Measurements from ENCODE around the gene CHAD. TPM values are rescaled to one million over a fixed set of nuclear protein-coding genes. Genes with fewer than 3 reads are reported as not detected.
A peak's percentile ranks its signal among the peaks of the same experiment; 100 is the strongest.

Gene CHAD
- total and polyA plus RNA-seq, 2 of the 13 experiments (the other 11 are each of a cell fraction or from before 2014, with no cell fraction given): 1.4 TPM; not detected in 1

- TF ChIP-seq ETV5 (CRISPR knock-in tag; IDR thresholded peaks at IDR 0.05; ENCODE audit: borderline replicate concordance) (no peak), ARID4A (CRISPR knock-in tag; IDR thresholded peaks at IDR 0.05; ENCODE audit: borderline replicate concordance) (peak; percentile 41), NBN (conservative IDR thresholded peaks at IDR 0.05) (no peak), ZFY (CRISPR knock-in tag; IDR thresholded peaks at IDR 0.05) (peak; percentile 61), ZBTB3 (CRISPR knock-in tag; IDR thresholded peaks at IDR 0.05; ENCODE audit: borderline replicate concordance, low read depth) (no peak), SPEN (CRISPR knock-in tag; IDR thresholded peaks at IDR 0.05; ENCODE audit: low read depth) (peak; percentile 34; the same call in 1 of the 2 replicates), THAP11 (CRISPR knock-in tag; IDR thresholded peaks at IDR 0.05) (peak; percentile 78), ZSCAN20 (CRISPR knock-in tag; IDR thresholded peaks at IDR 0.05; ENCODE audit: borderline replicate concordance) (no peak), MAFG (CRISPR knock-in tag; IDR thresholded peaks at IDR 0.05) (no peak), ZFX (CRISPR knock-in tag; IDR thresholded peaks at IDR 0.05; ENCODE audit: low read depth) (peak; percentile 77)
- TF ChIP-seq, protein P1, sequence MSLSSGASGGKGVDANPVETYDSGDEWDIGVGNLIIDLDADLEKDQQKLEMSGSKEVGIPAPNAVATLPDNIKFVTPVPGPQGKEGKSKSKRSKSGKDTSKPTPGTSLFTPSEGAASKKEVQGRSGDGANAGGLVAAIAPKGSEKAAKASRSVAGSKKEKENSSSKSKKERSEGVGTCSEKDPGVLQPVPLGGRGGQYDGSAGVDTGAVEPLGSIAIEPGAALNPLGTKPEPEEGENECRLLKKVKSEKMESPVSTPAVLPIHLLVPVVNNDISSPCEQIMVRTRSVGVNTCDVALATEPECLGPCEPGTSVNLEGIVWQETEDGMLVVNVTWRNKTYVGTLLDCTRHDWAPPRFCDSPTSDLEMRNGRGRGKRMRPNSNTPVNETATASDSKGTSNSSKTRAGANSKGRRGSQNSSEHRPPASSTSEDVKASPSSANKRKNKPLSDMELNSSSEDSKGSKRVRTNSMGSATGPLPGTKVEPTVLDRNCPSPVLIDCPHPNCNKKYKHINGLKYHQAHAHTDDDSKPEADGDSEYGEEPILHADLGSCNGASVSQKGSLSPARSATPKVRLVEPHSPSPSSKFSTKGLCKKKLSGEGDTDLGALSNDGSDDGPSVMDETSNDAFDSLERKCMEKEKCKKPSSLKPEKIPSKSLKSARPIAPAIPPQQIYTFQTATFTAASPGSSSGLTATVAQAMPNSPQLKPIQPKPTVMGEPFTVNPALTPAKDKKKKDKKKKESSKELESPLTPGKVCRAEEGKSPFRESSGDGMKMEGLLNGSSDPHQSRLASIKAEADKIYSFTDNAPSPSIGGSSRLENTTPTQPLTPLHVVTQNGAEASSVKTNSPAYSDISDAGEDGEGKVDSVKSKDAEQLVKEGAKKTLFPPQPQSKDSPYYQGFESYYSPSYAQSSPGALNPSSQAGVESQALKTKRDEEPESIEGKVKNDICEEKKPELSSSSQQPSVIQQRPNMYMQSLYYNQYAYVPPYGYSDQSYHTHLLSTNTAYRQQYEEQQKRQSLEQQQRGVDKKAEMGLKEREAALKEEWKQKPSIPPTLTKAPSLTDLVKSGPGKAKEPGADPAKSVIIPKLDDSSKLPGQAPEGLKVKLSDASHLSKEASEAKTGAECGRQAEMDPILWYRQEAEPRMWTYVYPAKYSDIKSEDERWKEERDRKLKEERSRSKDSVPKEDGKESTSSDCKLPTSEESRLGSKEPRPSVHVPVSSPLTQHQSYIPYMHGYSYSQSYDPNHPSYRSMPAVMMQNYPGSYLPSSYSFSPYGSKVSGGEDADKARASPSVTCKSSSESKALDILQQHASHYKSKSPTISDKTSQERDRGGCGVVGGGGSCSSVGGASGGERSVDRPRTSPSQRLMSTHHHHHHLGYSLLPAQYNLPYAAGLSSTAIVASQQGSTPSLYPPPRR (CRISPR knock-in tag; IDR thresholded peaks at IDR 0.05; ENCODE audit: borderline replicate concordance): 0 out of 2 replicates have a peak, but pooled peaks have one; percentile 11
- TF ChIP-seq, protein P2, sequence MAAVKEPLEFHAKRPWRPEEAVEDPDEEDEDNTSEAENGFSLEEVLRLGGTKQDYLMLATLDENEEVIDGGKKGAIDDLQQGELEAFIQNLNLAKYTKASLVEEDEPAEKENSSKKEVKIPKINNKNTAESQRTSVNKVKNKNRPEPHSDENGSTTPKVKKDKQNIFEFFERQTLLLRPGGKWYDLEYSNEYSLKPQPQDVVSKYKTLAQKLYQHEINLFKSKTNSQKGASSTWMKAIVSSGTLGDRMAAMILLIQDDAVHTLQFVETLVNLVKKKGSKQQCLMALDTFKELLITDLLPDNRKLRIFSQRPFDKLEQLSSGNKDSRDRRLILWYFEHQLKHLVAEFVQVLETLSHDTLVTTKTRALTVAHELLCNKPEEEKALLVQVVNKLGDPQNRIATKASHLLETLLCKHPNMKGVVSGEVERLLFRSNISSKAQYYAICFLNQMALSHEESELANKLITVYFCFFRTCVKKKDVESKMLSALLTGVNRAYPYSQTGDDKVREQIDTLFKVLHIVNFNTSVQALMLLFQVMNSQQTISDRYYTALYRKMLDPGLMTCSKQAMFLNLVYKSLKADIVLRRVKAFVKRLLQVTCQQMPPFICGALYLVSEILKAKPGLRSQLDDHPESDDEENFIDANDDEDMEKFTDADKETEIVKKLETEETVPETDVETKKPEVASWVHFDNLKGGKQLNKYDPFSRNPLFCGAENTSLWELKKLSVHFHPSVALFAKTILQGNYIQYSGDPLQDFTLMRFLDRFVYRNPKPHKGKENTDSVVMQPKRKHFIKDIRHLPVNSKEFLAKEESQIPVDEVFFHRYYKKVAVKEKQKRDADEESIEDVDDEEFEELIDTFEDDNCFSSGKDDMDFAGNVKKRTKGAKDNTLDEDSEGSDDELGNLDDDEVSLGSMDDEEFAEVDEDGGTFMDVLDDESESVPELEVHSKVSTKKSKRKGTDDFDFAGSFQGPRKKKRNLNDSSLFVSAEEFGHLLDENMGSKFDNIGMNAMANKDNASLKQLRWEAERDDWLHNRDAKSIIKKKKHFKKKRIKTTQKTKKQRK (IDR thresholded peaks at IDR 0.05; ENCODE audit: low read length): no peak
- TF ChIP-seq, protein P3, sequence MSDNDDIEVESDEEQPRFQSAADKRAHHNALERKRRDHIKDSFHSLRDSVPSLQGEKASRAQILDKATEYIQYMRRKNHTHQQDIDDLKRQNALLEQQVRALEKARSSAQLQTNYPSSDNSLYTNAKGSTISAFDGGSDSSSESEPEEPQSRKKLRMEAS (IDR thresholded peaks at IDR 0.05): no peak
Observed at GRCh38 chr17:50426814-50427787, 41.6 kb downstream of the CHAD start (continued).
